Measurements from ENCODE around the gene EPDR1. TPM values are rescaled to one million over a fixed set of nuclear protein-coding genes. Genes with fewer than 3 reads are reported as not detected.

Gene EPDR1
- polyA plus RNA-seq, 3 donors: 0.25 to 1.2 (median 1.1) TPM

GRCh38 chr7:37942934-37943610 is 22.6 kb downstream of the EPDR1 start:
- Histone ChIP-seq H3K4me3 (replicated peaks in 1 of 3; ENCODE audit: low read depth in 2 of 3, low read length in 3 of 3) (no peak overlapping the region), H3K36me3 (replicated peaks in 1 of 2; ENCODE audit: control insufficient read depth in 1 of 2, insufficient read depth in 2 of 2, low read length in 2 of 2) (no peaks in the 10 kb centered on the region), H4K20me1 (ENCODE audit: insufficient read depth, low read length) (no peaks in the 10 kb centered on the region), H3K27me3 (ENCODE audit: control insufficient read depth in 2 of 2, insufficient read depth in 2 of 2, low read length in 2 of 2) (no peaks in the 10 kb centered on the region), H3K4me2 (replicated peaks; ENCODE audit: extremely low read depth, low read length, poor library complexity, severe bottlenecking) (no peak overlapping the region), H3K27ac (ENCODE audit: low read depth in 1 of 2, low read length in 2 of 2) (no peak overlapping the region), H3K9ac (ENCODE audit: insufficient read depth, low read length, poor library complexity, severe bottlenecking) (no peak overlapping the region), H2AFZ (ENCODE audit: insufficient read depth, low read depth, low read length, poor library complexity, severe bottlenecking) (no peak overlapping the region), H3K79me2 (ENCODE audit: insufficient read depth, low read length) (no peaks in the 10 kb centered on the region), H3K9me3 (replicated peaks in 1 of 2; ENCODE audit: control insufficient read depth in 1 of 2, insufficient read depth in 1 of 2, low read length in 2 of 2) (peaks cover 0 to under 1% of the 10 kb centered on the region in 2 donors), H3K4me1 (ENCODE audit: control insufficient read depth in 1 of 2, insufficient read depth in 2 of 2, low read length in 2 of 2) (no peaks in the 10 kb centered on the region)
- intact Hi-C loops (cut with micrococcal nuclease): no loop called here
- Mint-ChIP-seq H3K9me3 (peaks cover 0 to 10% (median 2%) of the 10 kb centered on the region in 7 donors), H3K36me3 (no peaks in the 10 kb centered on the region), H3K4me1 (no peaks in the 10 kb centered on the region), H3K4me3 (no peak overlapping the region), H3K27me3 (ENCODE audit: low read depth in 3 of 3) (peaks cover 0 to 1% (median 0%) of the 10 kb centered on the region in 3 donors), H3K27ac (no peak overlapping the region)
- TF ChIP-seq CTCF (IDR thresholded peaks at IDR 0.05): no peak
- no peak for DNase-seq
- 90% methylated on average over 8 of the region's 12 CpGs for WGBS (ENCODE audit: insufficient coverage)

- H3K9me3 ChIP-seq (replicated peaks in 1 of 2; ENCODE audit: control insufficient read depth in 1 of 2, insufficient read depth in 1 of 2, low read length in 2 of 2): no peaks in the 10 kb centered on the region
- no peaks in the 10 kb centered on the region for H3K36me3 ChIP-seq (replicated peaks in 1 of 2; ENCODE audit: control insufficient read depth in 1 of 2, insufficient read depth in 2 of 2, low read length in 2 of 2)
- H3K9ac ChIP-seq (ENCODE audit: insufficient read depth, low read length, poor library complexity, severe bottlenecking): no peak overlapping the region
- no peak overlapping the region for H3K4me3 Mint-ChIP-seq
- H3K36me3 Mint-ChIP-seq: no peaks in the 10 kb centered on the region
- H3K4me3 ChIP-seq (replicated peaks in 1 of 3; ENCODE audit: low read depth in 2 of 3, low read length in 3 of 3): no peak overlapping the region
- H3K4me1 Mint-ChIP-seq: no peaks in the 10 kb centered on the region
- H3K27ac Mint-ChIP-seq: no peak overlapping the region
- no peak overlapping the region for H3K4me2 ChIP-seq (replicated peaks; ENCODE audit: extremely low read depth, low read length, poor library complexity, severe bottlenecking)
- no peaks in the 10 kb centered on the region for H3K27me3 ChIP-seq (ENCODE audit: control insufficient read depth in 2 of 2, insufficient read depth in 2 of 2, low read length in 2 of 2)
- no peaks in the 10 kb centered on the region for H3K4me1 ChIP-seq (ENCODE audit: control insufficient read depth in 1 of 2, insufficient read depth in 2 of 2, low read length in 2 of 2)
- no peaks in the 10 kb centered on the region for H4K20me1 ChIP-seq (ENCODE audit: insufficient read depth, low read length)
- peaks cover 0 to 3% (median 0%) of the 10 kb centered on the region in 7 donors for H3K9me3 Mint-ChIP-seq
- intact Hi-C loops (cut with micrococcal nuclease): no loop called here
- no peak overlapping the region for H2AFZ ChIP-seq (ENCODE audit: insufficient read depth, low read depth, low read length, poor library complexity, severe bottlenecking)
- H3K27ac ChIP-seq (ENCODE audit: low read depth in 1 of 2, low read length in 2 of 2): no peak overlapping the region
- H3K27me3 Mint-ChIP-seq (ENCODE audit: low read depth in 3 of 3): no peaks in the 10 kb centered on the region
- no peak for TF ChIP-seq CTCF (IDR thresholded peaks at IDR 0.05)
- no peak for DNase-seq
- 93% methylated on average over 4 of the region's 8 CpGs for WGBS (ENCODE audit: insufficient coverage)
- H3K79me2 ChIP-seq (ENCODE audit: insufficient read depth, low read length): no peaks in the 10 kb centered on the region
These were observed 23.7 kb downstream of the EPDR1 start for GRCh38 chr7:37943905-37944736.

Data from CD14-positive monocyte (primary cell).